Measurements from ENCODE around the gene AGPAT4. TPM values are rescaled to one million over a fixed set of nuclear protein-coding genes. Genes with fewer than 3 reads are reported as not detected.
"Not testable (repeated sequence)": the region's sequence is repeated elsewhere in the genome, so short reads cannot be mapped to it uniquely, and the experiment has no call there.

AGPAT4 gene
- polyA plus RNA-seq, 4 donors: 17.9 to 22.5 (median 19.3) TPM

GRCh38 chr6:161210857-161211256 lies 63.0 kb downstream of the AGPAT4 start:
- no peak for DNase-seq (ENCODE audit: low read depth in 4 of 4, low spot score in 3 of 4)

GRCh38 chr6:161207200-161207599 lies 66.7 kb downstream of the AGPAT4 start:
- DNase-seq (ENCODE audit: low read depth in 4 of 4, low spot score in 3 of 4): no peak

- DNase-seq (ENCODE audit: low read depth in 4 of 4, low spot score in 3 of 4): no peak
These were observed 68.8 kb downstream of the AGPAT4 start for GRCh38 chr6:161204866-161205557.

- no peak for DNase-seq (ENCODE audit: low read depth in 4 of 4, low spot score in 3 of 4)
These were observed 73.1 kb downstream of the AGPAT4 start for GRCh38 chr6:161200610-161201370.

- no peak for DNase-seq (ENCODE audit: low read depth in 4 of 4, low spot score in 3 of 4)
These were observed 74.0 kb downstream of the AGPAT4 start for GRCh38 chr6:161199850-161200249.

- no peak for DNase-seq (ENCODE audit: low read depth in 4 of 4, low spot score in 3 of 4)
These were observed 74.9 kb downstream of the AGPAT4 start for GRCh38 chr6:161198783-161199460.

GRCh38 chr6:161198176-161198575 lies 75.7 kb downstream of the AGPAT4 start:
- no peak for DNase-seq (ENCODE audit: low read depth in 4 of 4, low spot score in 3 of 4)

- no peak for DNase-seq (ENCODE audit: low read depth in 4 of 4, low spot score in 3 of 4)
These were observed 78.5 kb downstream of the AGPAT4 start for GRCh38 chr6:161195386-161195785.

GRCh38 chr6:161194374-161194773 lies 79.5 kb downstream of the AGPAT4 start:
- DNase-seq (ENCODE audit: low read depth in 4 of 4, low spot score in 3 of 4): no peak

GRCh38 chr6:161192636-161193411 lies 81.0 kb downstream of the AGPAT4 start:
- no peak for DNase-seq (ENCODE audit: low read depth in 4 of 4, low spot score in 3 of 4)

GRCh38 chr6:161191671-161192070 lies 82.2 kb downstream of the AGPAT4 start:
- DNase-seq (ENCODE audit: low read depth in 4 of 4, low spot score in 3 of 4): no peak

GRCh38 chr6:161191007-161191406 lies 82.9 kb downstream of the AGPAT4 start:
- no peak for DNase-seq (ENCODE audit: low read depth in 4 of 4, low spot score in 3 of 4)

GRCh38 chr6:161189891-161190290 lies 84.0 kb downstream of the AGPAT4 start:
- no peak for DNase-seq (ENCODE audit: low read depth in 4 of 4, low spot score in 3 of 4)

- DNase-seq (ENCODE audit: low read depth in 4 of 4, low spot score in 3 of 4): no peak
These were observed 85.1 kb downstream of the AGPAT4 start for GRCh38 chr6:161188547-161189465.

GRCh38 chr6:161186173-161186769 lies 87.6 kb downstream of the AGPAT4 start:
- no peak for DNase-seq (ENCODE audit: low read depth in 4 of 4, low spot score in 3 of 4)

GRCh38 chr6:161181121-161181520 lies 92.7 kb downstream of the AGPAT4 start:
- DNase-seq (ENCODE audit: low read depth in 4 of 4, low spot score in 3 of 4): no peak

GRCh38 chr6:161178155-161178554 lies 95.7 kb downstream of the AGPAT4 start:
- DNase-seq (ENCODE audit: low read depth in 4 of 4, low spot score in 3 of 4): not testable (repeated sequence)

GRCh38 chr6:161176428-161176827 lies 97.4 kb downstream of the AGPAT4 start:
- not testable (repeated sequence) for DNase-seq (ENCODE audit: low read depth in 4 of 4, low spot score in 3 of 4)

GRCh38 chr6:161172769-161173168 lies 101.1 kb downstream of the AGPAT4 start:
- DNase-seq (ENCODE audit: low read depth in 4 of 4, low spot score in 3 of 4): not testable (repeated sequence)
